ENCODE results near the gene GRIN1.

The GRIN1 gene

DNA sequence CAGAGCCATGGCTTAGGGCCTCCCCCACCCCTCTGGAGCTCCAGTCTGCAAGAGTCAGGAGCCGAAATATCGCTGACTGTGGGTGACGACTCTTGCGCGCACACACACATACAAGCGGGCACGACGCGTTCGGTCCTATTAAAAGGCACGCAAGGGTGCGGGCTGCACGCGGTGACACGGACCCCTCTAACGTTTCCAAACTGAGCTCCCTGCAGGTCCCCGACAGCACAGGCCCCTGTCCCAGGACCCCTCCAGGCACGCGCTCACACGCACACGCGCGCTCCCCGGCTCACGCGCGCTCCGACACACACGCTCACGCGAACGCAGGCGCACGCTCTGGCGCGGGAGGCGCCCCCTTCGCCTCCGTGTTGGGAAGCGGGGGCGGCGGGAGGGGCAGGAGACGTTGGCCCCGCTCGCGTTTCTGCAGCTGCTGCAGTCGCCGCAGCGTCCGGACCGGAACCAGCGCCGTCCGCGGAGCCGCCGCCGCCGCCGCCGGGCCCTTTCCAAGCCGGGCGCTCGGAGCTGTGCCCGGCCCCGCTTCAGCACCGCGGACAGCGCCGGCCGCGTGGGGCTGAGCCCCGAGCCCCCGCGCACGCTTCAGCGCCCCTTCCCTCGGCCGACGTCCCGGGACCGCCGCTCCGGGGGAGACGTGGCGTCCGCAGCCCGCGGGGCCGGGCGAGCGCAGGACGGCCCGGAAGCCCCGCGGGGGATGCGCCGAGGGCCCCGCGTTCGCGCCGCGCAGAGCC is at the start of gene GRIN1:
GRIN1 (plus strand) TSS at position 433 of the 746 bp plus-strand sequence. CDS start 333 bp downstream, outside the sequence.
- no peak for DNase-seq

DNA sequence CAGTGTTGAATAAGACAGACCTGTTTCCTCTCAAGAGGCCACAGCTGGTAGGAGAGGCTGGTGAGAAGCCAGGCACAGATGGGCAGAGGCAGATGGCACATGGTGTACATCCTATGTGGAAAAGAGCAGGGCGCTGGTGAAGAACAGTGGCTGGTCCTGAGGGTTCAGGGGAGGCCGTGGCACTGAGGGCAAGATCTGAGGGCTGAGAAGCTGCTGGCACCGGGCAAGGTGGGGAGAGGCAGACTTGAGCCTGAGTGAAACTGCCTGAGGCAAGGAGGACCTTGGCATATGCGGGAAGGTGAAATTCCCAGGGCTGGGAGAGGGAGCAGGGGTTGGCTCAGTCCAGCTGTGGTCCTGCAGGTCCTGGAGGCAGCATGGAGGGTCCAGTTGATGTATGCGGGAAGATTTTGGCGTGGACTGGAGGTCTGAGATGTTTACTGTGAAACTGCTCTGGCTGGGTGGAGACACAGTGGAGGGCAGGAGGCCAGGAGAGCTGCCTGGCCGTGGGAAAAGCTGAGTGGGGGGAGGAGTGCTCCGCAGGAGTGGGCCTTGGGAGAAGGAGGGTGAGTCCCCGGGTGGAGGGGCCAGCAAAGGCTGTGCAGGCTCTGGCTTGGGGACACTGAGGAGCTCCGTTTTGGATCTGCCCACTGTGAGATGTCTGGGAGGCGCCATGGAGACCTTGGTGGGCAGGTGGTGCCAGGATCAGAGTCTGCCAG is 49.6 kb upstream of the GRIN1 start:
- no peak for DNase-seq

DNA sequence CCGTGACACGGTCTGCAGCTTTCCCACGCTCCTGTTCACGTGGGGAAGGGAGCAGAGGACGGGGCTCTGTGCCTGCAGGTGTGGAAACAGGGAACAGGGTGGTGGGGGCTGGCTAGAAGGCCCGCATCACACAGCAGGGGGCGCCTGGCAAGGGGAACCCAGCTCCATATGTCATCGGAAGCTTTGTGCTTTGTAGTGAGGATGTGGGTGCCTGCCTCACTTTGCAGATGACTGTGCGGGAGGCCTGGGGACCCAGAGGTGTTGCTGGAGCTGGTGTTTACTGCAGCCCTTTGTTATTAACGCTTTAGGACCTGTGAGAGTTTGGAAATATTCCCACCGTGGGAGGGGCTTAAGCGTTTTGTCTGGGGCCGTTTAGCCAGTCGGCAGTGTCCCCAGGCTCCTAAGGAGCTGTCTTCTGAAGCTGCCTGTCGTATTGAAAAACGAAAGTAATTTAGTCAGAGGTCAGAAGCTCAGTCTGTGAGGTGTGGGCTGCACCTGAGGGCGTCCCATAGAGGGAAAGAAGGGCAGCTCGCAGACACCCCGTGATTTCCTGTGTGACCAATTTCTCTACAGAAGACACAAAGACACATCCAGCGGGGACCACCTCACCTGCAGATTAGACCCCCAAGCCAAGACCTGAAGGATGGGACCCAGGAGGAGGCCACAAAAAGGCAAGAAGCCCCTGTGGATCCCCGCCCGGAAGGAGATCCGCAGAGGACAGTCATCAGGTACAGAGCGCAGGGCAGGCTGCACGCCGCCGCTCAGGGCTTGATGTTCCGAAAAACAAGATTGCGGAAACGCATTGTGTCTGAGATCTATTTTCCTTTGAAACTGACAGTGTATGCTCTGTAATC is 43.1 kb upstream of the GRIN1 start:
- no peak for DNase-seq

DNA sequence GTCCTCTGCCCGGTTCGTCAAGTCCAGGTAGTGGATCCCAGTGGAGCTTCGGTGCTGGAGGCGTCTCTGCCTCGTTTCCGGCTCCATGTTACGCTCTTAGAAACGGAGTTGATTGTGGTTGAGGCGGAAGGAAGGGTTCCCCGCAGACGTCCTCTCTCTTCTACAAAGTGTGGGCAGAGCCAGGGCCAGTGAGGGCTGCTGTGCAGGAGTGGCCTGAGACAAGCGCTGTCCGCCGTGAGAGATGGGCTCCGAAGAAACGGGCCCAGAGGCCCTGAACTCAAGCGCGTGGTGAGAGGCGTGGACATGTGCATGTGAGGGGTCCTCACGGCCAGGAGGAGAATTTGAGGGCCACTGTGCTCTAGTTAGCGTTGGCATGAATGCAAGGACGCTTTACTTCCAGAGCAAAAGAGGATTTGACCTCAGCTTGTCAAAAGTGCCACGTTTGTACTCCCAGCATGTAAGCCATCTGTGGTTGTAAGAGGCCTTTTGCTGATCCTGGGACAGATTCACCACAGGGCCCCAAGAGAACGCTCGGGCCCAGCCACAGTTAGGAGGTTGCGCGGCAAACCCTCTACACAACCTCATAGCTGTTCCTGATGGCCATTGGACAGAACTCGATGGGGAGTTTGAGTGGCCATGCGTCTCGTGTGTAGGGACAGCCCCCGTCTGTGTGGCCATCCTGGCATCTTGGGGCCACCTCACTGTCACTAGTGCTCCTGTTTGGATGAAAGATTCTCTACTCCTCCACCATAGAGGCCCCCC is 42.0 kb upstream of the GRIN1 start:
- DNase-seq = no peak

DNA sequence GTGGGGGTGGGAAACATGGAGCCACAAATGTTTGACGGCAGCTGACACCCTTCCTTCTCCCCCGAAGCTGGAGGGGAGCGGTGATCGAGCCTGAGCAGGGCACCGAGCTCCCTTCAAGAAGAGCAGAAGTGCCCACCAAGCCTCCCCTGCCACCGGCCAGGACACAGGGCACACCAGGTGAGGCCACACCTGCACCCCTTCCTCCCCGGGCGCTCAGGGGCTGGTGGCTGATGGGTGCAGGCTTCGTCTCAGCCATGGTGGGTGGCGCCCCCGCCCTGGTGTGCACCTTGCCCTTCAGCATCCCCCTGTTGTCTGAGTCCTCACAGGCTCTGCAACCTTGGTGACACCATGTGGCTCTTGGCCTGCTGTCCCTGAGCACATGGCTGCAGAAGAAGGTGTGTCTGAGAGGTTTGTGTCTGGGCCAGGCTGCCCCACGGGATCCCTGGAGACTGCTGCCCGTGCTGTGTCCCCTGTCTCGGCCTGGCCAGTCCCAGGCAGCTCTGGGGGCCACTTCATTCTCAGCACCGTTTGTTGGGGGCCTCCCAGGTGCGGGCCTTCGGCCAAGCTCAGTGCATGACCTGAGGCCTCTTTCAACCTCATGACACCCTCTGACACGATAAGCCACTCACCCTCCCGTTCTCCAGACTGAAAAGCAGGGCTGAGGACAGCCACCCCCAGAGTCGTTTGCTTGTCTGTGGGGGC is 41.0 kb upstream of the GRIN1 start:
- DNase-seq = no peak

DNA sequence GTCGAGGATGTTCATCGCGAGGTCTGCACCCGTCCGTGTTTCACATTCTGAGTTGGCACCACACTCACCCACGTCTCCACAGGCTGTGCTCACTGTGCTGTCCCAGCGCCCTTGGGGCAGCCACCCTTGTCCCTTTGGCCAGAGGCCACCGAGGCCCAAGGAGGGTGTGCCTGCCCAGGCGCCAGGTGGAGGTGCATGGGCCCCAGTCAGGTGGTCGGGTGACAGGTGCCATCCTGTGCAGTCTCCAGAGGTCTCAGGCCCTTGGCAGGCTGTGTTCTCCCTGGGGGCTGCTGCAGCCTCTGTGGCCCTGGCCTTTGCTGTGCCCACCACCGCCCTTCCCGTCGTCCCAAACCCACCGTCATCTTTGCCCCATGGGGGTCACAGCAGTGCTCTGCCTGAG is 39.7 kb upstream of the GRIN1 start:
- DNase-seq = no peak

DNA sequence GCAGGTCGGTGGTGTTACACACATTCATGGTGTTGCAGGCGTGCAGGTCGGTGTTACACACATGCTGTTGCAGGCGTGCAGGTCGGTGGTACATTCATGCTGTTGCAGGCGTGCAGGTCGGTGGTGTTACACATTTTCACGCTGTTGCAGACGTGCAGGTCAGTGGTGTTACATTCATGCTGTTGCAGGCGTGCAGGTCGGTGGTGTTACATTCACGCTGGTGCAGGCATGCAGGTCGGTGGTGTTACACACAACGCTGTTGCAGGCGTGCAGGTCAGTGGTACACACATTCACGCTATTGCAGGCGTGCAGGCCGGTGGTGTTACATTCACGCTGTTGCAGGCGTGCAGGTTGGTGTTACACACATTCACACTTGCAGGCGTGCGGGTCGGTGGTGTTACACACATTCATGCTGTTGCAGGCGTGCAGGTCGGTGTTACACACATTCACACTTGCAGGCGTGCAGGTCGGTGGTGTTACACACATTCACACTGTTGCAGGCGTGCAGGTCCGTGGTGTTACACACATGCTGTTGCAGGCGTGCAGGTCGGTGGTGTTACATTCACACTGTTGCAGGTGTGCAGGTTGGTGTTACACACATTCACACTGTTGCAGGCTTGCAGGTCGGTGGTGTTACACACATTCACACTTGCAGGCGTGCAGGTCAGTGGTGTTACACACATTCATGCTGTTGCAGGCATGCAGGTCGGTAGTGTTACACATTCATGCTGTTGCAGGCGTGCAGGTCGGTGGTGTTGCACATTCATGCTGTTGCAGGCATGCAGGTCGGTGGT is 35.6 kb upstream of the GRIN1 start:
- no peak for DNase-seq

DNA sequence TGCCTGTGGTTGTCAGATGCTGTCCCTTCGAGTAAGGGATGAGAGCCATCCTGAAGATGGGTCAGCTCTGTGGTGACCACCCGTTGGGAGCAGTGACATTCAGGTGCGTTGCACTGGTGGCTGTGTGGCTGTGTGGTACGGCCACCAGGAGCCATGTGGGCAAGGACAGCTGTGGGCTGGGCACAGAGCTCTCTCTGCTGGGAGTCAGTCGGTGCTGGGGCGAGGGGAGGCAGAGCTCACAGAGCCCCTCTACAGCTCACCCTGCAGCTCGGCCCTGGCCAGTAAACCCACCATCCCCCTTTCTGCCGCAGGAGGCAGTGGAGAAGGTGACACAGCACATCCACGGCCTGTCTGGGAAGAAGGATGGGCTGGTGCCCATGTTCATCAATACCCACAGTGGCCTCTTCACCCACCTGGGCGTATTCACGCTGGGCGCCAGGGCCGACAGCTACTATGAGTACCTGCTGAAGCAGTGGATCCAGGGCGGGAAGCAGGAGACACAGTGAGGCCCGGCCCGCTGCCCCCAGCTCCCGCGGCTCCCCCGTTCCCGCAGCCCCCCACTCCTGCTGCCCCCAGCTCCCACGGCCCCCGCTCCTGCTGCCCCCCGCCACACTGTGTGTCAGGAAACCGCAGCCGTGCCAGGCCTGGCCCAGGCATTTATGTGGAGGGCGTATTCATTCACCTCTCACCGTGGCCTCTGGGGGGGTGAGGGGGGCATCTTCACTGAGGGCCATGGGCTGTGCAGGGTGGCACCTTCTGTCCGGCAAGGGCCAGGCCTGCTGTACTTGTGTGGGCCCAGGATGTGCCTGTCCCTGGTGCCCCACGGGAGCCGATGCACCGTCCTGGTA is 32.9 kb upstream of the GRIN1 start:
- no peak for DNase-seq

DNA sequence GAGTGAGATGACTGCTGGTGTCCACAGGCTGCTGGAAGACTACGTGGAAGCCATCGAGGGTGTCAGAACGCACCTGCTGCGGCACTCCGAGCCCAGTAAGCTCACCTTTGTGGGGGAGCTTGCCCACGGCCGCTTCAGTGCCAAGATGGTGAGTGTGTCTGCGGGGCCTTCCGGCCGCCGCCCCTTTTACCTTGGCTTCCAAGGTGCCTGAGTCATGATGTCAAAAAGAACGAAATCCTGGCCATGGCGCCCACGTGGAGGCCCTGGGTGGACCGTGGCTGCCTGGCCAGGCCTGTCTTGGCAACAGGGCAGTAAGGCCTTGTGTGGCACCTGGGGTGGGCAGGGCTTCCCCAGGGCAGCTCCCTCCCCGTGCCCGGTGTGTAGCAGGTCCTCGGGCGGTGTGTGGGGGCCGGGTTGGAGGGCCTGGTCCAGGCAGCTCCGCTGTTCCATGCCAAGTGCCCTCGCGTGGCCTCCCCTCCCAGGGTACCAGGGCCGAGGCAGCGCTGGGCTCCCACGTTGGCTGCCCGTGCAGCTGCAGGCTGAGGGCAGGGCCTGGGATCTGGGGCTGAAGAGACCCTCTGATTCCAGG is 32.2 kb upstream of the GRIN1 start:
- DNase-seq = no peak

DNA sequence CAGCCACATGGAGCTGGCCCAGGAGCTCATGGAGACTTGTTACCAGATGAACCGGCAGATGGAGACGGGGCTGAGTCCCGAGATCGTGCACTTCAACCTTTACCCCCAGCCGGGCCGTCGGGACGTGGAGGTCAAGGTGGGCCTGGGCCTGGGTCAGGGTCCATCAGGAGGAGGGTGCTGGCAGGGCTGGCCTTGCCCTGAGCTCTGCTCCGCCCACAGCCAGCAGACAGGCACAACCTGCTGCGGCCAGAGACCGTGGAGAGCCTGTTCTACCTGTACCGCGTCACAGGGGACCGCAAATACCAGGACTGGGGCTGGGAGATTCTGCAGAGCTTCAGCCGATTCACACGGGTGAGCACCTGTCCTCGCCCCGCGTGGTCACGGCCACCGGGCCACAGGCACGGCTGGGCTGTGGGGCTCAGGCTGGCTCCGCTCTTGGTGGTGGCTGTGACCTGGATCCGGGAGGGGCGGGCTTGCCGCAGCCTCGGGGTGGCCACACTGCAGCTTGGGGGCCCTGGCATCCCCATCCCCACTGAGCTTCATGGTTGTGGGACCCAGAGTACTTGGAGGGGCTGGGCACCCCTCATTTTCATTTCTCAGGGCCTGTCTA is 31.5 kb upstream of the GRIN1 start:
- no peak for DNase-seq

DNA sequence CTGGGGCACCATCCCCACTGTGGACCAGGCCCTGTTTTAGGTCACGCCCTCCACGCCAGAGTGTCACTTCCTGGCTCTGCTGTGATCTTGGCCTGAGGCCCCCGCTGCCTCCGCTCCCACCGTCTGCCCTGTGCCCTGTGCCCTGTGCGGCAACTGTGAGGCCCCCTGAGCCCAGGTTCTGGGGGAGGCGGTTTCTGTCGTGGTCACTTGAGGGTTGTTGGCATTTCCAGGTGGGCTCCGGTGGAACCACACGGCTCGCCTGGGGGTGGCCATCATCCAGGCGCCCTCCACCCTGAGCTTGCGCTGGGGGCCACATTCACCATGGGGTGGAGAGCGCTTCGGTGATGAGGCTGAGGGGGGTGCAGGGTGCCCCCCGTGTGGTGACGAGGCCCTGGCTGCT is 31.0 kb upstream of the GRIN1 start:
- DNase-seq = no peak

DNA sequence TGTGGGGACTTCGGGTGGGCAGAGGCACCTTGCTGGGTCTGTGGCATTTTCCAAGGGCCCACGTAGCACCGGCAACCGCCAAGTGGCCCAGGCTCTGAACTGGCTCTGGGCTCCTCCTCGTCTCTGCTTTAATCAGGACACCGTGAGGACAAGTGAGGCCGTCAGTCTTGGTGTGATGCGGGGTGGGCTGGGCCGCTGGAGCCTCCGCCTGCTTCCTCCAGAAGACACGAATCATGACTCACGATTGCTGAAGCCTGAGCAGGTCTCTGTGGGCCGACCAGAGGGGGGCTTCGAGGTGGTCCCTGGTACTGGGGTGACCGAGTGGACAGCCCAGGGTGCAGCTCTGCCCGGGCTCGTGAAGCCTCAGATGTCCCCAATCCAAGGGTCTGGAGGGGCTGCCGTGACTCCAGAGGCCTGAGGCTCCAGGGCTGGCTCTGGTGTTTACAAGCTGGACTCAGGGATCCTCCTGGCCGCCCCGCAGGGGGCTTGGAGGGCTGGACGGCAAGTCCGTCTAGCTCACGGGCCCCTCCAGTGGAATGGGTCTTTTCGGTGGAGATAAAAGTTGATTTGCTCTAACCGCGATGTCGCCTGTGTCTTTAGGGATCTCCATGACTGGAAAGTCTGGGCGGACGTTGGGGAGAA is 30.2 kb upstream of the GRIN1 start:
- DNase-seq = no peak

DNA sequence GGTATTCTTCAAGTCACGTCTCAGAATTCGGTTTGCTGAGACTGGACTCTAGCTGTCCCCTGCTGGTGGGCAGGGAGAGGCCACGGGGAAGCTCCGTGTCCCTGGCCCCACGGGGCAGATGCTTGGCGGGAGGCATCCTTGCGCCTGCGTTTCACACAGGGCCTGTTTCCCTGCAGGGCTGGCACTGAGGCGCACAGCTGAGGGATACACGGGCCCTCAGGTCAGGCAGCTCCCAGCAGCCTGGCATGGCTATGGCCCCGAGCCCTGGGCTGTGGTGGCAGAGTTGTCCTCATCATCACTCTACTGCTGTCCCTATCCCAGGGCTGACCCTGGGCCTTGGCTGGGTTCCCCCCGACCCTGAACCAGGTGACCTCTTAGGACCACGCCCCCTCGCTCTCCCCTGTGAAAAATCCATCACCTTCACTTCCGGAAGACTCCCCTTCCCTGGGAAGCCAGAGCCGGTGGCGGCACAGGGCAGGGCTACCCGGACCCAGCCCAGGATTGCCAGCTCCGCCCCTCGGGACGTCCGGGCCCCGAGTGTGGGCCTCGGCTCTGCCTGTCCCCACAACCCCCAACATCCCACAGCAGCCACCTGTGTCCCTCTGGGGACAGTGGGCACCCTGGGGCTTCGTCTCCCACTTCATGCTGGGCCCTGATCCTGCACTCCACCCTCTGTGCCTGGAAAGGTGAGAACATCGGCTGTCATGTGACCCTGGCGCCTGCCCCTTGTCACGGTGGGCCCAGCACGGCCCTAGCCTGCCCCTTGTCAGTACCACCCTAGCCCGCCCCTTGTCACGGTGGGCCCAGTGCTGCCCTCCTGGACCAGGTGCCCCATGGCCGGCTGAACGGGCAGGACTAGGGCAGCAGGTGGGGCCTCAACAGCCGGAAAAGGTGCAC is 29.5 kb upstream of the GRIN1 start:
- DNase-seq = no peak

DNA sequence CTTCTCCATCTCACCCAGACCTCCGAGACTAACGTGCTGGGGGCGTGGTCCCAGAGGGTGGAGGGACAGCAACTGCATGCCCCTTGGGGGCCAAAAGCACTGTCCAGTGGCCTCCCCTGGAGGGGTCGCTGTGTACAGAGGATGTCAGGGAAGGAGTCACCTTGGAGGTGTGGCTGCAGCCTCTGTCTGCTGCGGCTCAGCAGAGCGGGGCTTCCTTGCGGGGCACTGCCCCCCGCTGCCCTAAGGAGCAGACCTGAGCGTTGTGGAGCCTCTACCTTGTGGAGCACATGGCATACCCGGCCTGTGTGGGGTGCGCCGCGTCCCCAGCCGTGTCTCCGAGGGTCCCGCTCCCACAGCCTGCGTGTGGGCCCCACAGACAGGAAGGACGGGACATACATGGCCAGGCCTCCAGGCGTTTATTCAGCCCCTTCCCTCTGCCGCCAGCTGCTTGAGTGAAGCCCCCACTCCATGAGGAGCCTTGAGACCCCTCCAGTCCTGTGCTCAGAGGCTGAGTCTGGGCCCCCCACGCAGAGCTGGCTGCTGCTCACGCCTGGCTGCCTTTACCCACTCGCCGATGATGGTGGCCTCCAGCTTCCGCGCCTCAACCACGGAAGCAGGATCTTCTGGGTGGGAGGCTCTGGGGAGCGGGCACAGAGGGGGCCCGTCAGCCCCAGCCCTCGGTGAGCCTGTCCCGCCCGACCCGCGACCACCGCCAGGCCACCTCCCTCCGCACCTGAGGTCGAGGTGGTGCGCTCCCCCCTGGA is 28.6 kb upstream of the GRIN1 start:
- no peak for DNase-seq

DNA sequence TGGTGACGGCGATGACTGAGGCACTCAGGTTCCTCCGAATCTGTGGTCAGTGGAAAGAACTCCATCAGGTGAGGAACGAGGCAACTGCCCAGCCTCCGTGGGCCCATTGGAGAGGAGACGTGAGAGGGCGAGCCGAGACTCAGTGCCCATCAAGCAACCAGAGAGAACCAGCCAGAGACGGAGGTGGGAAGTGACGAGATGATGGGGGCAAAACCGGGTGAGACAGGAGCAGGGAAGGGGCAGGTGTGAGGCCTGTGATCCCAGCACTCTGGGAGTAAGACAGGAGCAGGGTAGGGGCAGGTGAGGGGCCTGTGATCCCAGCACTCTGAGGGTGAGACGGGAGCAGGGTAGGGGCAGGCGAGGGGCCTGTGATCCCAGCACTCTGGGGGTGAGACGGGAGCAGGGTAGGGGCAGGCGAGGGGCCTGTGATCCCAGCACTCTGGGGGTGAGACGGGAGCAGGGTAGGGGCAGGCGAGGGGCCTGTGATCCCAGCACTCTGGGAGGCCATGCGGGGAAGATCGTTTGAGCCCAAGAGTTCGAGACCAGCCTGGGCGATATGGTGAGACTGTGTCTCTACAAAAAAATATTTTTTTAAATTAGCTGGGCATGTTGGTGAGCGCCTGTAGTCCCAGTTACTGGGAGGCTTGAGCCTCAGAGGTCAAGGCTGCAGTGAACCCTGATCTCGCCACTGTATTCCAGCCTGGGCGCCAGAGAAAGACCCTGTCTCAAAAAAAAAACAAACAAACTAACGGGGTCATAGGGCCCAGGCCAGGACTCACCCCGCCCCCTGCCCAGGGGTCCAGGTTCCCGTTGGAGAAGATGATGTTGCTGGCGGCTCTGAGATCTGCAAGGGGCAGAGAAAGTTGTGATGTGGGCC is 27.8 kb upstream of the GRIN1 start:
- no peak for DNase-seq

All from inflammatory macrophage treated with lipopolysaccharide for 4 hours (primary cell).